Measurements from ENCODE around the gene LPP. TPM values are rescaled to one million over a fixed set of nuclear protein-coding genes. Genes with fewer than 3 reads are reported as not detected.

The LPP gene
- total RNA-seq, 4 donors from 2014 or later: 1,872 to 3,079 (median 2,300) TPM

- Histone ChIP-seq H3K27ac (replicated peaks in 1 of 4) (no peak overlapping the region), H3K36me3 (no peaks in the 10 kb centered on the region), H3K9me3 (no peaks in the 10 kb centered on the region), H3K4me3 (no peak overlapping the region), H3K27me3 (no peaks in the 10 kb centered on the region), H3K4me1 (peaks cover 0 to 54% (median 41%) of the 10 kb centered on the region in 4 donors)
- DNase-seq (ENCODE audit: extremely low spot score): no peak
- intact Hi-C loops (cut with DNase I): no loop called here
- 78% methylated on average over 3 of the region's 3 CpGs for WGBS
- TF ChIP-seq CTCF (IDR thresholded peaks at IDR 0.05): no peak
- TF ChIP-seq POLR2AphosphoS5 (IDR thresholded peaks at IDR 0.05): no peak
- TF ChIP-seq EP300 (IDR thresholded peaks at IDR 0.05): no peak
- no peak for TF ChIP-seq POLR2A (IDR thresholded peaks at IDR 0.05; ENCODE audit: low read depth)
Measured at GRCh38 chr3:188845514-188845913, 691.6 kb downstream of the LPP start.

DNA sequence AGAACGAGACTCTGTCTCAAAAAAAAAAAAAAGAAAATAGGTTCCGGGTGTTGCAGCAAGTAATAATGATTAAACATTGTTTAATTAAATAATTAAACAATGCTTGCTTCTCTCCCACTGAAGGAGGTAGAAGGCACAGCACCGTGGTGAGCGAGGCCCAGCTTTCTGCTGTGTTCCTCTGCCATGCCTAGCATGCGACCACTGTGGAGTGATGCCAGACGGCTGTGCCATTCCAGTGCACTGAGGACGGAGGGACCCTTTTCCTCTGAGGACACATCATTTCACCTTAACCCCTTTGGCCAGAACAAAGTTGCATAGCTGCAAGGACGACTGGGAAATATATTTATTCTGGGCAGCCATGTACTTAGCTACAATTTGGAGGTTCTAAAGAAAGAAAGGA lies 695.0 kb downstream of the LPP start:
- Histone ChIP-seq H3K27ac (replicated peaks in 1 of 4) (no peak overlapping the region), H3K4me1 (peaks cover 12 to 65% (median 44%) of the 10 kb centered on the region in 4 donors), H3K4me3 (no peak overlapping the region), H3K36me3 (no peaks in the 10 kb centered on the region), H3K9me3 (no peaks in the 10 kb centered on the region), H3K27me3 (no peaks in the 10 kb centered on the region)
- TF ChIP-seq POLR2AphosphoS5 (IDR thresholded peaks at IDR 0.05) (peak in 1 of 2 donors; percentile 29), POLR2A (IDR thresholded peaks at IDR 0.05; ENCODE audit: low read depth) (no peak)
- no peak for DNase-seq (ENCODE audit: extremely low spot score)
- WGBS: 30% methylated on average over 8 of the region's 8 CpGs
- intact Hi-C loops (cut with DNase I): no loop called here

DNA sequence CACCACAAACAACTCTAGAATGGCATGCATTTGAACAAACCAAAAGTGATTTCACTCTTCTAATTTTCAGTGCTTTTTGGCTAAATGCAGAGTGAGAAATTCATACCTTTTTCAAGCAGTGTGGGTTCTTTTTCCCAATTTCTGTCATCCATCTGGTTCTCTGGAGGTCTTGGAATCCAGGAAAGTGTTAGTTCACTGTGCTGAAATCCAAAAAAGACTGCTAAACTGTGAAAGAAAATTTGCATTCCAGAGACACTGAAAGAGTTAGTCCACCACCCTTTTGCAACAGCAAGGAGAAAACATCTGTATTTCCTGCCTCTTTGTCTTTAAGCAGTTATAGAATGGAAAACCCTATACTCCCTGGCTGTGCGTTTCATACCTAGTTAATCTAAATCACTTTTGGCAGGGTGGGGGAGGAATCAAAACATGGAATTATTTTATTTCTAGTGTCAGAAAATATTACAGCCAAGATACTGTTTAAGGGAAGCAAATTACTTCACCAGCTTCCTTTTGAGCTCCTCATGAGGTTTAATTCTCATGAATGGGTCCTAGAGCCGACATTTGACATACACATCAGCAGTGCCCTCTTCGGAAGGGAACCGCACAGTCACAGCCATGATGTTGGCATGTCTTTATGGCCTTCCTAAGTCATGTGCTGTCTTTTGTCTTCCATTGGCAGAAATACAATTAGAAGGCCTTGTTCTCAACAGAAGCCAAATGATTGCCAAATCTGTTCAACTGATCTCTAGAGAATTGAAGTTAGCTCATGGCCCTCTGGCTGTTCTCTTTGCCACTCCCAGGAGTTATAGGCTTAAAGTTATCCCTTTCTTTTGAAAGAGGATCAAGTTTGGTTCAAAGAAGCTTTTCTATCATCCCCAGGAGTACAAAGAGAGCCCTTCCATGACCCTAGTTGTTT lies 700.2 kb downstream of the LPP start:
- no peak overlapping the region for H3K4me3 ChIP-seq
- no peak for DNase-seq (ENCODE audit: extremely low spot score)
- no peaks in the 10 kb centered on the region for H3K27me3 ChIP-seq
- H3K4me1 ChIP-seq: peaks cover 25 to 53% (median 42%) of the 10 kb centered on the region in 4 donors
- no peaks in the 10 kb centered on the region for H3K9me3 ChIP-seq
- 83% methylated on average over 4 of the region's 4 CpGs for WGBS
- peak overlapping the region; percentile 38 to 70 (median 56) for H3K27ac ChIP-seq (replicated peaks in 1 of 4)
- no peaks in the 10 kb centered on the region for H3K36me3 ChIP-seq
- intact Hi-C loops (cut with DNase I): no loop called here
- peak; percentile 20 to 52 for TF ChIP-seq POLR2AphosphoS5 (IDR thresholded peaks at IDR 0.05)
- no peak for TF ChIP-seq EP300 (IDR thresholded peaks at IDR 0.05)
- TF ChIP-seq CTCF (IDR thresholded peaks at IDR 0.05): no peak

DNA sequence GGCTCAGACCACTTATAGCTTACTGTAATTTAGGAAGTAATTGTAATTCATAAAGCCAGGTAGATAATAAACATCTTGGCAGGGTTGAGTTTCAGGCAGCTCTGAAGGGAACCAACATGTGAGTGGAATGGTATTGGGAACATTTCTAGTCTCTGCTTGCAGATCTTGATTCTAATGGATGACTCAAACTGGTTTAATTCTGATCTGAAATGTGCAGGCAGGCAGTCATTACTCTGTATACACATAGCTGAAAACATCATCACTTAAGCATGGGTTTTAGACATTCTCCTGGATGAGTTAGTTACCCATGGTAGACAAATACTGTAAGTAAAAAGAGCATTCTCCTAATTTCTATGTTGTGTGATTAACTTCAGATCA lies 700.8 kb downstream of the LPP start:
- Histone ChIP-seq H3K4me1 (peaks cover 25 to 57% (median 42%) of the 10 kb centered on the region in 4 donors), H3K27ac (replicated peaks in 1 of 4) (peak overlapping the region; percentile 38 to 70 (median 56)), H3K9me3 (no peaks in the 10 kb centered on the region), H3K4me3 (no peak overlapping the region), H3K27me3 (no peaks in the 10 kb centered on the region), H3K36me3 (no peaks in the 10 kb centered on the region)
- TF ChIP-seq POLR2A (IDR thresholded peaks at IDR 0.05; ENCODE audit: low read depth) (no peak), EP300 (IDR thresholded peaks at IDR 0.05) (no peak), CTCF (IDR thresholded peaks at IDR 0.05) (no peak), POLR2AphosphoS5 (IDR thresholded peaks at IDR 0.05) (no peak)
- no peak for DNase-seq (ENCODE audit: extremely low spot score)
- intact Hi-C loops (cut with DNase I): no loop called here

- no peaks in the 10 kb centered on the region for H3K9me3 ChIP-seq
- WGBS: 94% methylated on average over 3 of the region's 3 CpGs
Measured at GRCh38 chr3:188855675-188856074, 701.7 kb downstream of the LPP start.

More at GRCh38 chr3:188855675-188856074, 701.7 kb downstream of the LPP start:
- DNase-seq (ENCODE audit: extremely low spot score): no peak
- H3K36me3 ChIP-seq: no peaks in the 10 kb centered on the region
- H3K27ac ChIP-seq (replicated peaks in 1 of 4): peak overlapping the region in 2 of 4 donors; percentile 23 to 57
- intact Hi-C loops (cut with DNase I): no loop called here
- H3K4me3 ChIP-seq: no peak overlapping the region
- no peak for TF ChIP-seq CTCF (IDR thresholded peaks at IDR 0.05)
- no peaks in the 10 kb centered on the region for H3K27me3 ChIP-seq
- H3K4me1 ChIP-seq: peaks cover 25 to 63% (median 45%) of the 10 kb centered on the region in 4 donors
